Measurements from ENCODE around the gene LTA4H. TPM values are rescaled to one million over a fixed set of nuclear protein-coding genes. Genes with fewer than 3 reads are reported as not detected.
"Not testable (repeated sequence)": the region's sequence is repeated elsewhere in the genome, so short reads cannot be mapped to it uniquely, and the experiment has no call there.

Gene LTA4H
- polyA plus RNA-seq, 4 donors = 74.6 to 195 (median 86.4) TPM

DNA sequence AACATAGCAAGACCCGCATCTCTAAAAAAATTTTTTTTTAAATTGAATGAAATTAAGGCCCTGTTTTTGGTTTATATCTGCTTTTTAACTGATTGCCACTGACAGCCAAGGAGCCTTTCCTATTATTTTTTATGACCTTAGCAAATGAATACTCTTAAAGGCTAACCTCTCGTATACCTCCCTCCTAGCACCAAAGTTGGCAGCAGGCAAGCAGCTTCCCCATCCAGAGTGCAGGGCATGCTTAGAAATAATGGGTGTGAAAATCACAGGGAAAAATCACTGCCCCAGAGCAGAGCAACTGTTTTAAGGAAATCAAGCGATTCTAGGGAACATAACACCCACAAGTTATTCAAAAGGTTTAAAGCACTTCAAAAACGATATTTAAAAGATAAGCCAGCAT lies 59.9 kb downstream of the LTA4H start:
- Histone ChIP-seq H3K27ac (ENCODE audit: low read depth in 1 of 3, low read length in 2 of 3) (no peak overlapping the region), H3K4me1 (ENCODE audit: control insufficient read depth in 3 of 3, insufficient read depth in 2 of 3, low read depth in 1 of 3, low read length in 2 of 3) (peaks cover 0 to 21% (median 0%) of the 10 kb centered on the region in 3 donors), H3K9me3 (ENCODE audit: control insufficient read depth in 2 of 2, insufficient read depth in 1 of 2, low read depth in 1 of 2, low read length in 1 of 2) (no peaks in the 10 kb centered on the region), H3K36me3 (ENCODE audit: control insufficient read depth in 3 of 3, insufficient read depth in 2 of 3, low read depth in 1 of 3, low read length in 3 of 3) (peaks cover 0 to 5% (median 0%) of the 10 kb centered on the region in 3 donors), H3K27me3 (ENCODE audit: control insufficient read depth in 3 of 3, insufficient read depth in 3 of 3, low read length in 3 of 3) (no peaks in the 10 kb centered on the region), H3K4me3 (ENCODE audit: low read depth in 1 of 3, low read length in 3 of 3) (no peak overlapping the region)
- no peak for FAIRE-seq
- 77 to 93% (median 78%) methylated on average over 4 of the region's 4 CpGs for WGBS, 3 donors
- DNase-seq = no peak

DNA sequence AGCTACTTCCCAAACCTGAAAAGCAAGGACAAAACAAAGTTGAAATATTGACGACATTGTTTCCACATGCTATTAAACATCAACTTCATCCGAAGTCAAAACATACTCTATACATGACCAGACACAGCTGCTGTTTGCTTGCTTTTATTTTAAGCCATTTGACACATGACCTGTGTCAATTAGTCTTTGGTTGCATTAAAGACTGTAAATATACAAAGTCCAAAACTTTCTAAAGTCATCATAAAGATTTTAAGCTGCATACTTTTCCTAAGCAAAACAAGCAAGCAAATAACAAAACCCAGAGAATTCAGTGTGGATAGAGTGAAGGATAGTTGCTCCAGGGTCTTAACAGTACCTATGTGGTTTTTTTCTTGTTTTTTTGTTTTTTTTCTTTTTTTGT lies 61.0 kb downstream of the LTA4H start:
- Histone ChIP-seq H3K9me3 (ENCODE audit: control insufficient read depth in 2 of 2, insufficient read depth in 1 of 2, low read depth in 1 of 2, low read length in 1 of 2) (no peaks in the 10 kb centered on the region), H3K27me3 (ENCODE audit: control insufficient read depth in 3 of 3, insufficient read depth in 3 of 3, low read length in 3 of 3) (no peaks in the 10 kb centered on the region), H3K27ac (ENCODE audit: low read depth in 1 of 3, low read length in 2 of 3) (peak overlapping the region in 1 of 3 donors; percentile 59), H3K4me3 (ENCODE audit: low read depth in 1 of 3, low read length in 3 of 3) (no peak overlapping the region), H3K36me3 (ENCODE audit: control insufficient read depth in 3 of 3, insufficient read depth in 2 of 3, low read depth in 1 of 3, low read length in 3 of 3) (peaks cover 0 to 5% (median 0%) of the 10 kb centered on the region in 3 donors), H3K4me1 (ENCODE audit: control insufficient read depth in 3 of 3, insufficient read depth in 2 of 3, low read depth in 1 of 3, low read length in 2 of 3) (peaks cover 0 to 18% (median 0%) of the 10 kb centered on the region in 3 donors)
- DNase-seq = peak; percentile 23 to 42
- WGBS, 3 donors = 17 to 43% (median 26%) methylated on average over 2 of the region's 2 CpGs
- FAIRE-seq = no peak

DNA sequence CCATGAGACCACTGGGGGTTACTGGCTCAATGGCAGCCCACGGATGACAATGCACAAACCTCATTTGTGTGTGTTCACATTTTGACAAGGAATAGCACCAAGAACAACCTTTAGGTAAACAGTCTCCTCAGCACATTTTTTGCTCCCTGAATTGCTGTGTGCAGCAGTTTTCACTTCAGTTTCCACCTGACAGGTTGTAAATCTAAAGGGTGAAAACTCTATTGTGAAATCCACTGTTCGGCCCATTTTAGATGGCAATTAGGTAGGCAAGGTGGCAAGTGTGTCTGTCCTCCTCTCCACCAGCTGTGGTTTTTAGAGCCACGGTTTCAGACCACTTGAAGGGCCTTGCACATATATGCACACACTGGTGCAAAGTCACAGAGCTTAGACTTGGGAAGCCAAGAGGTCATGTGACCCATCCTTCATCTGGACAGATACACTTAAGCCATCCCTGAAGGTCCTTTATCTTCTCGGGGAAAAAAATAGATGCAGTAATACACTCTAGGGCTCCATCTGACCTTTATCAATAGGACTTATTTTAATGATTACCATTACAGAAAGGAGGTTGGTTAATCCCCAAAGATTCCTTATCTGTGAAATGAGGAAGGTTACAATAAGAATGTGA lies 62.4 kb downstream of the LTA4H start:
- Histone ChIP-seq H3K27ac (ENCODE audit: low read depth in 1 of 3, low read length in 2 of 3) (peak overlapping the region in 1 of 3 donors; percentile 59), H3K9me3 (ENCODE audit: control insufficient read depth in 2 of 2, insufficient read depth in 1 of 2, low read depth in 1 of 2, low read length in 1 of 2) (no peaks in the 10 kb centered on the region), H3K4me1 (ENCODE audit: control insufficient read depth in 3 of 3, insufficient read depth in 2 of 3, low read depth in 1 of 3, low read length in 2 of 3) (peaks cover 0 to 18% (median 0%) of the 10 kb centered on the region in 3 donors), H3K4me3 (ENCODE audit: low read depth in 1 of 3, low read length in 3 of 3) (no peak overlapping the region), H3K27me3 (ENCODE audit: control insufficient read depth in 3 of 3, insufficient read depth in 3 of 3, low read length in 3 of 3) (no peaks in the 10 kb centered on the region), H3K36me3 (ENCODE audit: control insufficient read depth in 3 of 3, insufficient read depth in 2 of 3, low read depth in 1 of 3, low read length in 3 of 3) (peaks cover 0 to 5% (median 0%) of the 10 kb centered on the region in 3 donors)
- DNase-seq (peak in 1 of 2 donors; percentile 73), FAIRE-seq (no peak)
- 72 to 91% (median 75%) methylated on average over 4 of the region's 4 CpGs for WGBS, 3 donors

DNA sequence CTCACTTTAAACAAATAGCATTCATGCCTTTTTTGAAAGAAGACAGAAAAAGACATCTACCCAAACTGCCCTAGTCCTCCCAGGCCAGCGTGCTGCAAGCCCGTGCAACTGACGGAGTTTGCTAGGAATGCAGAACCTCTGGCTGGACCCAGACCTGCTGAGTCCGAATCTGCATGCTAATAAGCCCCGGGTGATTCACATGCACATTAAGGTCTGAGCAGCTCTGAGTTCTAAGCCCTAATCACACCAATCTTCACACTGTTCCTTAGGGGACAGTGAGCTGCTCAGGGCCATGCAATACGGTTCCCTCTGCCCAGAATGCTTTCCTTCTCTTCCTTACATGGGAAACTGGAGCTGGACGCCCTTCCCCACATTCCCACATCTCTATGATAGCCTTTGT lies 64.5 kb downstream of the LTA4H start:
- Histone ChIP-seq H3K4me3 (ENCODE audit: low read depth in 1 of 3, low read length in 3 of 3) (no peak overlapping the region), H3K27ac (ENCODE audit: low read depth in 1 of 3, low read length in 2 of 3) (no peak overlapping the region), H3K9me3 (ENCODE audit: control insufficient read depth in 2 of 2, insufficient read depth in 1 of 2, low read depth in 1 of 2, low read length in 1 of 2) (no peaks in the 10 kb centered on the region), H3K27me3 (ENCODE audit: control insufficient read depth in 3 of 3, insufficient read depth in 3 of 3, low read length in 3 of 3) (no peaks in the 10 kb centered on the region), H3K4me1 (ENCODE audit: control insufficient read depth in 3 of 3, insufficient read depth in 2 of 3, low read depth in 1 of 3, low read length in 2 of 3) (peaks cover 0 to 18% (median 0%) of the 10 kb centered on the region in 3 donors), H3K36me3 (ENCODE audit: control insufficient read depth in 3 of 3, insufficient read depth in 2 of 3, low read depth in 1 of 3, low read length in 3 of 3) (peaks cover 0 to 2% (median 0%) of the 10 kb centered on the region in 3 donors)
- WGBS, 3 donors = 74 to 90% (median 84%) methylated on average over 7 of the region's 7 CpGs
- no peak for FAIRE-seq
- DNase-seq = no peak

DNA sequence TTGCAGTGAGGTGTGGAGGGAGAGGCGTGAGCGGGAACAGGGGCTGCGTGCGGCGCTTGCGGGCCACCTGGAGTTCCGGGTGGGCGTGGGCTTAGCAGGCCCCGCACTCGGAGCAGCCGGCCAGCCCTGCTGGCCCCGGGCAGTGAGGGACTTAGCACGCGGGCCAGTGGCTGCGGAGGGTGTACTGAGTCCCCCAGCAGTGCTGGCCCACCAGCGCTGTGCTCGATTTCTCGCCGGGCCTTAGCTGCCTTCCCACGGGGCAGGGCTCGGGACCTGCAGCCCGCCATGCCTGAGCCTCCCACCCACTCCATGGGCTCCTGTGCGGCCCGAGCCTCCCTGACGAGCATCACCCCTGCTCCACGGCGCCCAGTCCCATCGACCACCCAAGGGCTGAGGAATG lies 66.3 kb downstream of the LTA4H start:
- WGBS, 3 donors = 95 to 96% (median 96%) methylated on average over 17 to 28 of the region's 28 CpGs
- not testable (repeated sequence) for H3K27me3 ChIP-seq (ENCODE audit: control insufficient read depth in 3 of 3, insufficient read depth in 3 of 3, low read length in 3 of 3); H3K27ac ChIP-seq (ENCODE audit: low read depth in 1 of 3, low read length in 2 of 3); FAIRE-seq; H3K9me3 ChIP-seq (ENCODE audit: control insufficient read depth in 2 of 2, insufficient read depth in 1 of 2, low read depth in 1 of 2, low read length in 1 of 2); DNase-seq; H3K4me3 ChIP-seq (ENCODE audit: low read depth in 1 of 3, low read length in 3 of 3); H3K36me3 ChIP-seq (ENCODE audit: control insufficient read depth in 3 of 3, insufficient read depth in 2 of 3, low read depth in 1 of 3, low read length in 3 of 3)
- H3K4me1 ChIP-seq (ENCODE audit: control insufficient read depth in 3 of 3, insufficient read depth in 2 of 3, low read depth in 1 of 3, low read length in 2 of 3) = peaks cover 0 to 11% (median 0%) of the 10 kb centered on the region in 3 donors

DNA sequence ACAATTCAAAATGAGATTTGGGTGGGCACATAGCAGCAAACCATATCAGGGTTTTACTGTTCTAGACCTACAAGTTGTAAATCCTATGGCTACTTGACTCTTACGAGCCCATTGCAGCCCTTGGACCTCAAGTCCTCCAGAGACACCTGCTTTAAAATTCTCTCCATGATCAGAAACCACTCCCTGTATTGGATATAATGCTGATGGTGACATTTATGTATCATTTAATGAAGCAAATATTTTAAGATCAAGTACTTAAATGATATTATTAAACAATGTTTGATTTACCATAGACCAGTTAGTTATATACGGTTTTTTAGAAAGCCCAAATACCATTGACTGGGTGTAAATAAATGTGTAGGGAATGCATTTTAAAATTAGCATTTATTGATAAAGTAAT lies 68.1 kb downstream of the LTA4H start:
- Histone ChIP-seq H3K27me3 (ENCODE audit: control insufficient read depth in 3 of 3, insufficient read depth in 3 of 3, low read length in 3 of 3) (no peaks in the 10 kb centered on the region), H3K36me3 (ENCODE audit: control insufficient read depth in 3 of 3, insufficient read depth in 2 of 3, low read depth in 1 of 3, low read length in 3 of 3) (peaks cover 0 to 2% (median 0%) of the 10 kb centered on the region in 3 donors), H3K27ac (ENCODE audit: low read depth in 1 of 3, low read length in 2 of 3) (no peak overlapping the region), H3K9me3 (ENCODE audit: control insufficient read depth in 2 of 2, insufficient read depth in 1 of 2, low read depth in 1 of 2, low read length in 1 of 2) (no peaks in the 10 kb centered on the region), H3K4me1 (ENCODE audit: control insufficient read depth in 3 of 3, insufficient read depth in 2 of 3, low read depth in 1 of 3, low read length in 2 of 3) (peaks cover 0 to 3% (median 0%) of the 10 kb centered on the region in 3 donors), H3K4me3 (ENCODE audit: low read depth in 1 of 3, low read length in 3 of 3) (no peak overlapping the region)
- 95 to 99% (median 97%) methylated on average over 2 of the region's 2 CpGs for WGBS, 3 donors
- no peak for DNase-seq
- FAIRE-seq = no peak

DNA sequence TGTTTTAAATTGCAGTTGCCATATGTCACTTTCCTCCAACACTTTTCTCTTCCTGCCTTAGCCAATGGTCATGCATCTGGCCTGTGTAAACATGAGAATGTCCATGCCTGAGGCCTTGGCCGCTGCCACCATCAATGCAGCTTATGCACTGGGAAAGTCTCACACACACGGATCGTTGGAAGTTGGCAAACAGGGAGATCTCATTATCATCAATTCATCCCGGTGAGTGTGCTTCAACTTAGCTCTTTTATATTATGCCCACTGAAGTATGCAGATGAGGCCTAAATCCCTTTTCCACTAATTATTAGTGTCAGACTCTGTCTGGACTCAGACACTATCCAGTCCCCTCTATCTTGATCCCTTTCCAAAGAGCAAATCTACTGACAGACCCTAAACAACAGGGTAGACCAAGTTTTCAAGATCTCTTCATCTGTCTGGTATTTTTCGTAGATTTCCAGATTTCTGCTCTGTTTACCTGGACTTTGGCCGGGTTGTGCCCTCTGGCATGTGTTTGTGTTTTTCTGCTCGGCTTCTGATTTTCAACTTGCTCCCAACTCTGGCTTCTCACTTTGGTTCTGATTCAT lies 69.0 kb downstream of the LTA4H start:
- Histone ChIP-seq H3K4me1 (ENCODE audit: control insufficient read depth in 3 of 3, insufficient read depth in 2 of 3, low read depth in 1 of 3, low read length in 2 of 3) (no peaks in the 10 kb centered on the region), H3K27me3 (ENCODE audit: control insufficient read depth in 3 of 3, insufficient read depth in 3 of 3, low read length in 3 of 3) (no peaks in the 10 kb centered on the region), H3K36me3 (ENCODE audit: control insufficient read depth in 3 of 3, insufficient read depth in 2 of 3, low read depth in 1 of 3, low read length in 3 of 3) (no peaks in the 10 kb centered on the region), H3K9me3 (ENCODE audit: control insufficient read depth in 2 of 2, insufficient read depth in 1 of 2, low read depth in 1 of 2, low read length in 1 of 2) (no peaks in the 10 kb centered on the region), H3K4me3 (ENCODE audit: low read depth in 1 of 3, low read length in 3 of 3) (no peak overlapping the region), H3K27ac (ENCODE audit: low read depth in 1 of 3, low read length in 2 of 3) (no peak overlapping the region)
- FAIRE-seq (no peak), DNase-seq (no peak)
- WGBS, 3 donors = 54 to 73% (median 63%) methylated on average over 7 of the region's 7 CpGs

DNA sequence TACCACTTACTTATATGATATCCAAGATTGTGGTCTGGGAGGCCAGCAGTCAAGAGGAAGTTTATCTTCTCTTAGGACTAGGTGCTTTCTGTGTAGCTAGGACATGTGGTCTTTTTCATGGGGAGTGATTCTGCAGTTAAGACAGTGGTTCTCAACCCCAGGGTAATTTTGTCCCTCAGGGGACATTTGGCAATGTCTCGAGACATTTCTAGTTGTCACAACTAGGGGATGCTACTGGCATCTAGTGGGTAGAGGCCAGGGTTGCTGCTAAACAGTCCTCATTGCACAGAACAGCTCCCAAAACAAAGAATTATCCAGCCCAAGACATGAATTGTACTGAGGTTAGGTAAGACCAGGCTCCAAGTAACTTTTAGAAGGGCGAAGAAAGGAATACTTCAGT lies 72.3 kb downstream of the LTA4H start:
- Histone ChIP-seq H3K27me3 (ENCODE audit: control insufficient read depth in 3 of 3, insufficient read depth in 3 of 3, low read length in 3 of 3) (no peaks in the 10 kb centered on the region), H3K4me3 (ENCODE audit: low read depth in 1 of 3, low read length in 3 of 3) (no peak overlapping the region), H3K27ac (ENCODE audit: low read depth in 1 of 3, low read length in 2 of 3) (no peak overlapping the region), H3K4me1 (ENCODE audit: control insufficient read depth in 3 of 3, insufficient read depth in 2 of 3, low read depth in 1 of 3, low read length in 2 of 3) (no peaks in the 10 kb centered on the region), H3K36me3 (ENCODE audit: control insufficient read depth in 3 of 3, insufficient read depth in 2 of 3, low read depth in 1 of 3, low read length in 3 of 3) (no peaks in the 10 kb centered on the region), H3K9me3 (ENCODE audit: control insufficient read depth in 2 of 2, insufficient read depth in 1 of 2, low read depth in 1 of 2, low read length in 1 of 2) (no peaks in the 10 kb centered on the region)
- WGBS, 3 donors = 84 to 88% (median 87%) methylated on average over 2 of the region's 2 CpGs
- FAIRE-seq = no peak
- no peak for DNase-seq
